Stimulated activated CD4-positive, alpha-beta T cell treated with anti-CD3 and anti-CD28 coated beads, Interleukin-4, amount 100 ng/mL, for 24 hours (primary cell): ENCODE results near the gene DTNB.
"Not testable (repeated sequence)": the region's sequence is repeated elsewhere in the genome, so short reads cannot be mapped to it uniquely, and the experiment has no call there.

Source experiments
- DNase-seq: peaks from one replicate; pipeline ENCODE4 v3.0.0-alpha.2; 2020

The DTNB gene

GRCh38 chr2:25582077-25582830 is 91.1 kb downstream of the DTNB start:
- DNase-seq, result no peak

- DNase-seq, result no peak
Observed at GRCh38 chr2:25576596-25576995, 96.8 kb downstream of the DTNB start.

GRCh38 chr2:25572638-25573037 is 100.7 kb downstream of the DTNB start:
- no peak for DNase-seq

- DNase-seq, result no peak
Observed at GRCh38 chr2:25570161-25570845, 103.1 kb downstream of the DTNB start.

- DNase-seq, result no peak
Observed at GRCh38 chr2:25567406-25567805, 106.0 kb downstream of the DTNB start.

- no peak for DNase-seq
Observed at GRCh38 chr2:25566694-25567093, 106.7 kb downstream of the DTNB start.

GRCh38 chr2:25566094-25566493 is 107.3 kb downstream of the DTNB start:
- DNase-seq, result no peak

- DNase-seq, result peak; percentile 48
Observed at GRCh38 chr2:25561136-25561850, 112.1 kb downstream of the DTNB start.

- DNase-seq, result no peak
Observed at GRCh38 chr2:25559148-25559547, 114.2 kb downstream of the DTNB start.

- DNase-seq, result peak; percentile 60
Observed at GRCh38 chr2:25558262-25558661, 115.1 kb downstream of the DTNB start.

GRCh38 chr2:25557179-25558036 is 116.0 kb downstream of the DTNB start:
- no peak for DNase-seq

- DNase-seq, result no peak
Observed at GRCh38 chr2:25552318-25552717, 121.1 kb downstream of the DTNB start.

GRCh38 chr2:25551316-25551715 is 122.1 kb downstream of the DTNB start:
- DNase-seq, result no peak

GRCh38 chr2:25549571-25549970 is 123.8 kb downstream of the DTNB start:
- not testable (repeated sequence) for DNase-seq

- DNase-seq, result no peak
Observed at GRCh38 chr2:25548601-25549000, 124.8 kb downstream of the DTNB start.

- no peak for DNase-seq
Observed at GRCh38 chr2:25546852-25547251, 126.5 kb downstream of the DTNB start.

- no peak for DNase-seq
Observed at GRCh38 chr2:25545899-25546298, 127.5 kb downstream of the DTNB start.

GRCh38 chr2:25544445-25544844 is 128.9 kb downstream of the DTNB start:
- no peak for DNase-seq

GRCh38 chr2:25543939-25544338 is 129.4 kb downstream of the DTNB start:
- DNase-seq, result no peak

- DNase-seq, result no peak
Observed at GRCh38 chr2:25541378-25541777, 132.0 kb downstream of the DTNB start.

GRCh38 chr2:25539136-25539535 is 134.2 kb downstream of the DTNB start:
- no peak for DNase-seq

- DNase-seq, result no peak
Observed at GRCh38 chr2:25537526-25537925, 135.9 kb downstream of the DTNB start.
